GM21515 (cell line): Measurements from ENCODE around the gene REM2.
A peak's percentile ranks its signal among the peaks of the same experiment; 100 is the strongest.
"Not testable (repeated sequence)": the region's sequence is repeated elsewhere in the genome, so short reads cannot be mapped to it uniquely, and the experiment has no call there.

Experiments used
- ATAC-seq: cut with Tn5 transposase; IDR thresholded peaks from one replicate; pipeline ENCODE4 v1.9.1; 2021; ENCODE audit not compliant: unreplicated experiment

The REM2 gene

DNA sequence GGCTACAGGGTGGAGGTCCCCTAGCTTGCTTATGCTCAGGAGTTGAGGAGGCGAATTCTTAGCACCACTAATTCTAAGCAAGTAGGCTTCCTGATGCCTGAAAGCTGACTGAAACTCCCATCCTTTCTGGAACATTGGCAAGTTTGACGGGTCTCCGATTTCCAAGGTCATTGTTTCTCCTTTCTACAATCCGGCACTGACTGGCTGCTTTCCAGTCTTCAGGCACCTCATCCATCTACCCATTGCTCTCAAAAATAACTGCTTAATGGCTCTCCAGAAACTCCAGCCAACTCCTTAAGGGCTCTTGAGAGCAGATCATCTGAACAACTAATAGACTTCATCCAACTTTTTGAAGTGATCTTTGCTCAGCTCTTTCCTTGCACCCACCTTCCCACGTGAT, 13.3 kb downstream of the REM2 start:
- ATAC-seq: no peak

DNA sequence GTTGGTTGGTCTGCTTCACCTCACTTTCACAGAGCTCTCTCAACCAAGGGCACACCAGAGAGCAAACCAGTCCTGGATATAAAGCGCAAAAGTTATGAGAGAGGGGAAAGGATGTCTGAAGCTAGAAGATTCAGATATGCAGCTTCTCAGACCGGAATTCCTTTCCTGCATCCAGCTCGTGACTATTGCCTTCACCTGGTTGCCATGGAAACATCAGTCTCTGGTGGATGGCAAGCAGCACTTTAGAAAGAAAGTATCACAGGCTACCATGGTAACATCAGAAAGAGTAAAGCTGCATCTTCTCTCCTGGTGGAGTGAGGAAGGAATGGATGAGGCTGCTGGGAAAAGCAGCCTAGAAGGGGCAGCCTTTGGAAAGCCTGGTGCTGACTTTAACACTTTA, 13.7 kb downstream of the REM2 start:
- ATAC-seq: no peak

DNA sequence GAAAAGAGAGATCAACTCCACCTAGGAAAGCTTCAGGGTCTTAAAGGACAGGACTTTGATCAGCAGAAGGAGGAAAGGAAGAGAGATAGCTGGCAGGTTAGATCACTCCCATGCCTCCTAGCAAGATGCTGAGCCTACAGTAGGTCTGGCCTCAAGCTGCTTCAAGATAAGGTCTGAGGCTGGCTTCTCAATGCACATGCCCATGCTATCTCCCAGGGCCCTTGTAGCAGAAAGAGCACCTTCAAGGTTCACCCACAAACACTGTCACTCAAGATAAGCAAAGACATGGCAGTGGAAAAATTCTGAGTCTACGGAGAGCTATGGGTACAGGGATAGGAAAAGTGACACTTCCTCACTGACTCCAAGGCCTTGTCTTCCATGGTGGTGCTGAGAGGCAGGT, 14.3 kb downstream of the REM2 start:
- ATAC-seq: no peak

DNA sequence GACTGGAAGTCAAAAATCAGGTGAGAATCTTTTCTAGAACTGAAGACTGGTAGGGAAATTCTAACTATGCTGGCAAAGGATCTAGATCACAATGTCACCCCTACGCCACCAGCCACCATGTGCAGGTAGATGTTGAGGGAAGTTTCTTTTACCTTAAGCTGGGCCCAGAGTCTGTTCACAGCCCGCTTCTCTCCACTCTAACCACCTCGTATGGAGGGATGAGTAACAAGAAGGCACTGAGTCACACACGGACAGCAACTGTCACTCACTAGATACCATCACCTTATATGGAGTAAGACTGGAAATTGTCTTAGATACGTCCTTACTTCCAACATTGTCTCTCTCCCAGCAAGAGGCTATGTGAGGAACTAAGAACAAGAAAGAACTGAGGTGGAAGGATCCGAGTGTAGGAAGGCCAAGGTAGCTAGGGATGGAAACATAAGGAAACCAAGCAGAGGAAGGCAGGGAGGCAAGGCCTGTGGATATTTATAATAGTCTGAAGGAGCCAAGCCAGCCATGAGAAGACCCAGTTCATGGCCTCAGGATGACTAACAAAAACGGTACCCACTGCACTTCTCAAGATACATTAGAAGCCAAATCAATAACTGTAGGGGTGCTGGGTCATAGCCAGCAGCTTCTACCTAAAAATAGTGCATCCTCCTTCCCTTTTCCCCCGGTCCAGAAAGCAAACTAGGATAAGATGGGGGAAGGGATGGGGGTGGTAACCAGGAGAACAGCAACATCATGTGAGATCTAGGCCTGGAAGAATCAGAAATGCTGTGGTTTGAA, 15.5 kb downstream of the REM2 start:
- no peak for ATAC-seq

DNA sequence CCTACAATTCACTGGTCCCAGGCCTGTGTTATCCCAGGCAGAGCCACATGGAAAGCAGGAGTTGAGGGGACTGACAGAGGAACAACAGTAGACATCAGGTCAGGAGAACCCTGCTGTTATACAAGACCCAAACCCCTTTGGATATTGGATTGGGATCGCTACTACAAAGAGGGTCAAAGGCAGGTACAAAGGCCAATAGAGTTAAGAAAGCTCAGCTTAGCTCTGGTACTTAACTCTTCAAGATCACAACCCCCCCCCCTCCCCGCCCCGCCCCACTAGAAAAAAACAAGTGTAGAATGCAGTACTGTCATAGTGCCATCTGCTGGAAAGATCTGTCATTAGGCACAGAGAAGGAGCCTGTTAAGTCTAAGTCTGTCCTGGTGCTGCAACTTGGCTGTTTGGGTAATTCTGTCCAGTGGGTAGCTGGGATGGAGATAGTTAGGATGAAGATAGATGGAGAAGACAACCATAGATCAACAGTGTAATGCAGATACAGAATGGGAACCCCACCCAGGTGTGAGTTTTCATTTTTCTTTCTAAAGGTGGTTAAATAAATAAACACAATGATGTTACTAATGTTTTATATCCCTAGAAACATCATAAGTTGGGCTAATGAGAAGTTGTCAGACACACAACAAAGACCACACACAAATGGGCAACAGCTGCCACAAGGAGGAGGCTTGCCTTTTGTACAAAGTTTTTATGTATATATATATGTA, 17.2 kb downstream of the REM2 start:
- ATAC-seq: no peak

DNA sequence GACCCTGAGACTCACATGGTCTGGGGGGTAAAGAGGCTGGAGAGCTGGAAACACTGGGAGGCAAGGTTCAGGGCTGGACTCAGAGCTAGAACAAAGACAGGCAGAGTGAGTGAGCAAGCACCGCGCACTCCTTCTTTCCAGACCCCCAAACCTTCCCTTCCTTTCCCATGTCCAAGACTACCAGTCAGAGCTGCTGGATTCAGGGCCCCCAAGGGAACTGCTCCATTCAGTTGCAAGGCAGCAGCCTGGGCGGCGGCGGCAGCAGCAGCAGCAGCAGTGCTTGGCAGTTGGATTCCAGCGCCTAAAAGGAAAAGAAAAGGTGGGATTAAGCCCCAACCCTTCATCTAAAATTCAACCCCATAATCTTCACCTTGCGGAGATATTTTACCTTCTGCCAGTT, 18.8 kb downstream of the REM2 start:
- ATAC-seq: no peak

DNA sequence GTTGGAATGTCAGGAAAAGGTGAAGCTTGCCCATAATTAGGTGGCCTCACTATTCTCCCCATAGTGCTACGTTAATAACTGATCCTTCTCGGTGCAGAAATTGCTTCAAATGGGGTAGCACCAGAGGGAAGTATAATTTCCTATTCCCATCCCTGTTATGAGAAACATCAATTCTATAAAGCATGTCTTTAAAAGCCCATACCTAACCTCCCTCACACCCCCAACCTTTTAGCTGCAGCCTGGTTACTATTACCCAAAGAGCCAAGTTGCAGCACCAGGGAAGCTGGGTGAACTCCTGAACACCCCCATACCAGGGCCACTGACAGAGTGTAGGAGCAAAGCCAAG, 20.7 kb downstream of the REM2 start:
- ATAC-seq: no peak

DNA sequence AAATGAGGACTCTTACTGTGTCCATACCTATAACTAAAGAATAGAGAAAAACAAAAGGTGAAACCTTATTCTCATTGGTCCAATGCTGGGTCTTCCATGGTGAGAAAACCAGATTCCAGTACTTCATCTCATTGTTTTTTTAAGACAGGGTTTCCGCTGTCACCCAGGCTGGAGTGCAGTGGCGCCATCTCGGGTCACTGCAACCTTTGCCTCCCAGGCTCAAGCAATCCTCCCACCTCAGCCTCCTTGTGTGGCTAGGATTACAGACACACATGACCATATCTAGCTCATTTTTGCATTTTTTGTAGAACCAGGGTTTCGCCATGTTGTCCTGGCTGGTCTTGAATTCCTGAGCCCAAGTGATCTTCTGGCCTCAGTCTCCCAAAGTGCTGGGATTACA, 22.6 kb downstream of the REM2 start:
- no peak for ATAC-seq

DNA sequence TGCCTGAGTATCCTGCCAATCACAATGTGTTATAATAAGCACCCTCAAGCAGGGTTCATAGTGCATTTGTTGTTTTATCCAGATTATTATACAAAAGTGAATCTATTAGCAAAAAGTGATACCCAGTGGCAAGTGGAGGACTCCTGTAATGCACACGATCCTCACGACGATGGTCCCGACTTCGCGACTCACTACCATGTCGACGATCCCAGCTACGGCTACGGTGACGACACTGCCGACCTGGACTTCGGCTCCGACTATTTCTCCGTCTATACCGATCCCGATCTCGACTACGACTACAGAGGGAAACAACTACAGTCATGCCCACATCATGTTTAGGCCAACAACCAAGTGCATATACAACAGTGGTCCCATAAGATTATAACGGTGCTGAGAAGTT, 23.1 kb downstream of the REM2 start:
- ATAC-seq: no peak

DNA sequence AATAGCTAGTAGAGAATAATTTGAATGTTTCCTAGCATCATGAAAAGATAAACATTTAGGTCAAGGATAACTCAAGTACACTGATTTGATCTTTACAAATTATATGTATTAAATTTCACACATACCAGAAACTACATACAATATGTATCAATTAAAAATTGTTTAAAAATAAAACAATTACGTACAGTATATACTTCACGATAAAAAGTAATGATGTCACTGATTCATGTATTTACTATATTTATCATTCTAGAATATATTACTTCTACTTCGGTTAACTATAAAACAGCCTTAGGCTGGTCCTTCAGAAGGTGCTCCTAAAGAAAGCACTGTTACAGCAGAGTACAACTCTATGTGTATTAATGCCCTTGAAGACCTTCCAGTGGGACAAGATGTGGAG, 24.4 kb downstream of the REM2 start:
- no peak for ATAC-seq

DNA sequence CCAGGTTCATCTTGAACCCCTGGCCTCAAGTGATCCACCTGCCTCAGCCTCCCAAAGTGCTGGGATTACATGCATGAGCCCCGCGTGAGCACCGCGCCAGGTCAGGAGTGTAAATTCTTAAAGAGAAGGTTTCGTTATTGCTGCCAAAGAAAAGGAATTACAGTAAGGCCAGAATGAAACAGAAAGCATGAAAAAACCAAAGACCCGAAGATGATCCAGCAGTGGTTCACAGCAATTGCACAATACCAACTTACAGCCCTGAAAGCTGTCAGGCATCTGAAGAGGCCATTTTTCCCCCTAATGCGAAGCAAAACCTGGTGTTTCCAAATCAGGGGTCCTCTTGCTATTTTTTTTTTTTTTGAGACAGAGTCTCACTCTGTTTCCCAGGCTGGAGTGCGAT, 25.6 kb downstream of the REM2 start:
- no peak for ATAC-seq

DNA sequence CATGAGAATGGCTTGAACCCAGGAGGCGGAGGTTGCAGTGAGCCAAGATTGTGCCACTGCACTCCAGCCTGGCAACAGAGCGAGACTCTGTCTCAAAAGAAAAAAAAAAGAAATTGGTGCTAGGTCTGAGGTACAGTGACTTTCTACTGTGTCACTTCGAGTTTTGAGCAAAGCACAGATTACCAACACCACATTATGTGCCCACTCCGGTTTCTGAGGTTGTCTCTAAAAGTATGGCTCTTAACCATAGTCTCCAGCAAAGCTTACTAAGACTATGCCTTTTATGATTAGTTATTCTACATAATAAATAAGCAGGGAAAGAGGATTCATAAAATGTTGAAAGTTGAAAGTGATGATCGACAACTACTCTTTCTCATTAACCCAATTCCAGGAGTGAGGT, 27.9 kb downstream of the REM2 start:
- ATAC-seq: no peak

DNA sequence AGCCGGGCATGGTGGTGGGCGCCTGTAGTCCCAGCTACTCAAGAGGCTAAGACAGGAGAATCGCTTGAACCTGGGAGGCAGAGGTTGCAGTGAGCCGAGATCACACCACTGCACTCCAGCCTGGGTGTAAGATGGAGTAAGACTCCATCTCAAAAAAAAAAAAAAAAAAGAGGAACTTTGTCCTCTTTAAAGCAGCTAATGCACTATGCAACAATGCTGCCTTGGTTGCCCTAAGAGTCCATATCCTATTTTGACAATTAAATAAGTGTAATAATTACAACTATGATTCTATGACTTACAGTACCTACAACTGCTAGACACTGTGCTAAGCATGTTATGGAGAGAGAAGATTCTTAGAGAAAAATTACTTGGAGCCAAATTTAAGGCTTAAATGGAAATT, 31.8 kb downstream of the REM2 start:
- not testable (repeated sequence) for ATAC-seq

DNA sequence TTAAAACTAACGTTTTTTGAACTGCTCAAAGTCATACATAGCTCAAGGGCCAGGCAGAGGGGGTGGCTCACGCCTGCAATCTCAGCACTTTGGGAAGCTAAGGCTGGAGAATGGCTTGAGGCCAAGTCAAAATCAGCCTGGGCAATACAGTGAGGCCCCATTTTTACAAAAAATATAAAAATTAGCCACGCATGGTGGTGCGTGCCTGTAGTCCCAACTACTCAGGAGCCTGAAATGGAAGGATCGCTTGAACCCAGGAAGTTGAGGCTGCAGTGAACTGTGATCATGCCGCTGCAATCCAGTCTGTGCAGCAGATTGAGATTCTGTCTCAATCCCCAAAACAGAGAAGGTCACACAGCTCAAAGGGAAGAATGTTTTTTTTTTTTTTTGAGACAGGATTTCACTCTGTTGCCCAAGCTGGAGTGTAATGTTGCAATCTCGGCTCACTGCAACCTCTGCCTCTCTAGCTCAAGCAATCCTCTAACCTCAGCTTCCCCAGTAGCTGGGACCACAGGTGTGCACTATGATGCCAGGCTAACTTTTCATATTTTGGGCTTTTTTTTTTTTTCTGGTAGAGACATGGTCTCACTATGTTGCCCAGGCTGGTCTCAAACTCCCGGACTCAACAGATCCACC, 33.0 kb downstream of the REM2 start:
- no peak for ATAC-seq

DNA sequence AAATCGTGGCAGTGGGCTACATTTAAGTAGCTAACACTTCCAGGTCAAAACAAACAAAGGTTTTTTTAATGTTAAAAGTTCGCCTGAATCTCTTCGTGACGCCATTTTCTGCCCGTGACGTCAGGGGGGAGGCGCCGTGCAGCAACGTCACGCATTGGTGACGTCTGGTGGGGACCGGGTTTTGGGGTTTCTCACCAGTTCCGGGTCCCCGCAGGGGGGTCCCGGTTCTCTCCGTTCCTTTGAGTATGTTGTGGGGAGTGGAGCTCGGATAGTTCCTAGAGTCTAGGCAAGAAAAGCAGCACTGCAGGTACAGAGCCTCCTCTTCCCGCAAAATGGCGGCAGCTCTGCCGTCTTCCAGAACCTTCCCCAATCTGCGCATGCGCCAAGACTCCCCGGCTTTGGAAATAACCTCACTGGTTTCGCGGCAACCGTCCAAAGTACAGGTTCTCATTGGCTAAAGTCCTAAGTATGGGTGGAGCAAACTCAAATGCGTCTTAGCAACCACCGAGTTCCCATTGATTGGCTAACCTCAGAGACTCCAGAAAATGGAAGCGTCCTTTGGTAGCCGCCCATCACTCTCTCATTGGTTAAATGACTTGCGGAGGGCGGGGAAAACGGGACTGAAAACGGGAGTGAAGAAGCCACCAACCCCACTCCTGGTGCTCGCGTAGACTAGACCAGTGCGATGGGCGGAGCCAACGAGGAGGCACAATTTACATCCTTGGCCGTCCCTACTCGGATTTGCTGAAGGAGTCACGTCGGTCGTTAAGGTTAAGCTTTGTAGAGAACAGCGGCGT, 36.0 kb downstream of the REM2 start, which contains the start of gene RBM23:
Gene RBM23, minus strand, starts transcription at position 346 of the 797 bp plus-strand sequence.
- peak; percentile 84 for ATAC-seq

DNA sequence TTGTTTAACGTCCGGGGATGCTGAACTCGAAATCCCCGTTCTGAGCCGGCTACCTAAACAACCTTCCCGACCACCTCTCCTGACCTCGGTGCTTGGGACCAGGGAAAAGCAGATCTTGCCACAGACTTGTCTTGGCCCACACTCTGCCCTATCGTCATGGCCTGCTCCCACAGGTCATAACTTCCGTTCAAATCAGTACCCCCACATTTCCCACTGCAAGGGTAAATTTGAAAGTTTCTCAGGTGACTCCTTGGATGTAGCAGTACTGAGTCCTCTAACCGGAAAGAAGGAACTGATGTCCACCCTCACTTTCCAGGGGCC, 36.5 kb downstream of the REM2 start:
- peak; percentile 19 for ATAC-seq

DNA sequence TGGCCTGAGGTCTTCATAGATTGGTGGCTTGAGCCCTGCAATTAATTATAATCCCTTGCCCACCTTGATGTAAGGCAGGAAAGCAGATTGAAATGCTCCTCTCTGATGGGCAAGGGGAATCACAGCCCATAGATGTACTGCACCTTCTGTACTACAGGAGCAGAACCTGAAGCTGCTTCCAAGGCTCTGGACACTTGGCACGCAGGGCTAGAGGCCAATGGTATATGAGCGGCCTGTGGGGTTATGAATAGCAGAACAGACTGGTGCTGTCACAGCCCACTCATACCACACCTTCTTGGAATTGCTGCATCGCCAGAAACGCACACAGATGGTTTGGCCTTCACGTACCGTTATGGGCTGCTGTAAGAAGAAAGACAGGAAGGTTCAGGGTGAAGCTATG, 37.7 kb downstream of the REM2 start:
- ATAC-seq: no peak

DNA sequence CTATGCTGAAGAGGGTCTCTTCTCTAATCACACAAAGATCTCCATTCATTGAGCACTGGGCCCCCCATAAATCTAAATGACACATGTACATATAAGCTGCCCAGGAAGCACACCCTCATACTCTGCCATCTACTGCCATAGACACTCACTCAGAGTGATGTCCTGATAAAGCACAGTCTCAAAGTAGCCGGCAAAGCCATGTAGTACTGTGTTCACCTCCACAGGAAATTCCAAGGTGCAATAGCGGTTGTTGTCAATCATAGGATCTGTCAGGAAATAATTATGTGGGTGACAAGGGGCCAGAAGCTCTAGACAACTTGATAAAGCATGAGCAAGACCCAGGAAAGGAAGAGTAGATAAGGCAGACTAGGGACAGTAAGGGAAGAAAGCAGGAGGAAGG, 39.3 kb downstream of the REM2 start:
- no peak for ATAC-seq

DNA sequence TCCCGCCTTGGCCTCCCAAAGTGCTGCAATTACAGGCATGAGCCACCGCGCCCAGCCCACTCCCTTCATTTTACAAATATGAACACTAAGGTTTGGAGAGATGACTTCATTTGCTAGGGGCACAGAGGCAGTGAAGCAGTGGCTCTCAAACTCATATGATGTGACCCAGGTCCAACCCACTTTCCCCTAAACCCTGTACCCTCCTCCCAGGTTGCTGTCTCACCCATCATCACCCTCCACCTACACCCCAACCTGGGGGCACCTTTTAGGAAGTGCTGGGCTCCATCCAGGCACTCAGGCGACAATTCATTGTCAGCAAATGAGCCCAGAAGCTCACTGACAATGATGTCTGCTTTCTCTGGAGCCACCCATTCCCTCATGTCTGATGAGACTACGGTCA, 40.7 kb downstream of the REM2 start:
- no peak for ATAC-seq

DNA sequence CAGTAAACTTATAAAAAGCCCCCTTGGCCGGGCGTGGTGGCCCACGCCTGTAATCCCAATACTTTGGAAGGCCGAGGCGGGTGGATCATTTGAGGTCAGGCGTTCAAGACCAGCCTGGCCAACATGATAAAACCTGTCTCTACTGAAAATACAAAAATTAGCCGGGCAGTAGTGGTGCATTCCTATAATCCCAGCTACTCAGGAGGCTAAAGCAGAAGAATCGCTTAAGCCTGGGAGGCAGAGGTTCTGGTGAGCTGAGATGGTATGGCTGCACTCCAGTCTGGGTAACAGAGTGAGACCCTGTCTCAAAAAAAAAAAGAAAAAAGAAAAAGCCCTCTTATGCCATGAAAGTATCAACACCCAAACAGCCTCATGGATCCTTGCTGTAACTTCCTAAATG, 42.5 kb downstream of the REM2 start:
- ATAC-seq: no peak

DNA sequence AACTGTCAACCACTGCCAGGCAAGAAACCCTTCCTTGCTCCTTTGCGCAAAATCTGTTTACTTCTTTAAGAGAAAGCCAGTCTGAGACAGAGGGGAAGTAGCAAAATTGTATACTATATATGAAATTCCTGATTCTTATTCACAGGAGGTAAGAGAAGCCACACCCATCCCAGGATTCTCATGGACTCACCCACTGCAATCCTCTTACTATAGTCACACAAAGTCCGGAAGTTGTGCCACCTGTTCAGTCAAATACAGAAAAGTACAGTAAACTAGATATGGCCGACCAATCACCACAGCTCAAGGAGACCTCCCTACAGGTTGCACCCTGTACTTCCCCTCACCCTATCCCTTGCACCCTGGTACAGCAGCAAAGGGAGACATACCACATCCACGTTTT, 43.3 kb downstream of the REM2 start:
- no peak for ATAC-seq
